SIG-M5 treated with dmso at 0.1 percent for 504 hours (cell line): ENCODE results near the gene RBM24.
"Not testable (repeated sequence)": the region's sequence is repeated elsewhere in the genome, so short reads cannot be mapped to it uniquely, and the experiment has no call there.

Experiments
- DNase-seq: peaks from one replicate; lab custom pipeline; 2025; ENCODE audit not compliant: unreplicated experiment; lab: John Stamatoyannopoulos, UW

The RBM24 gene

DNA sequence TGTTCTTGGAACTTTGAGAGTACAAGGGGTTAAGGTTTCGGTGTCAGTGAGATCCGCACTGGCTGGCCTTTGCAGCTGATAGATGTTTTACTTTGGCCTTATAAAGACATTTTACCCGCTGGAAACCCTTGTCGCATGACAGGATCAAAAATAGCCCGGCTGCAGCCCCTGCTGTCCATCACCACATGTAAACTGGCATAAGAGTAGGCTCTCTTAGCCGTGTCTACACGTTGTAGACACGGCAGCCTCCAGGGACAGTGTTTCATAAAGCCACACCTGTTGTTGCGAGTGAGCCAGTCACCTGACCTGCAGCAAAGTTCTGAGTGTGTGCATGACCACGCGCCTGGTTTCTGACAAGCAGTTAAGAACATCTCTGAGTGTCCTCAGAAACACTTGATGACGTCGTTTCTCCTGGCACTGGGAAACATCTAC is 8.5 kb downstream of the RBM24 start:
- DNase-seq: no peak

DNA sequence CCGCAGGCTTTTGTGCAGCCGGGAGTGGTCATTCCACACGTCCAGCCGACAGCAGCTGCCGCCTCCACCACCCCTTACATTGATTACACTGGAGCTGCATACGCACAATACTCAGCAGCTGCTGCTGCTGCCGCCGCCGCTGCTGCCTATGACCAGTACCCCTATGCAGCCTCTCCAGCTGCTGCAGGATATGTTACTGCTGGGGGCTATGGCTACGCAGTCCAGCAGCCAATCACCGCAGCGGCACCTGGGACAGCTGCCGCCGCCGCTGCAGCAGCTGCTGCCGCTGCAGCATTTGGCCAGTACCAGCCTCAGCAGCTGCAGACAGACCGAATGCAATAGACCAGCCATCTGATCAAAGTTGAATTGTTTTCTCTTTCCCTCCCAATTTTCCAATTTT is 10.6 kb downstream of the RBM24 start:
- no peak for DNase-seq

DNA sequence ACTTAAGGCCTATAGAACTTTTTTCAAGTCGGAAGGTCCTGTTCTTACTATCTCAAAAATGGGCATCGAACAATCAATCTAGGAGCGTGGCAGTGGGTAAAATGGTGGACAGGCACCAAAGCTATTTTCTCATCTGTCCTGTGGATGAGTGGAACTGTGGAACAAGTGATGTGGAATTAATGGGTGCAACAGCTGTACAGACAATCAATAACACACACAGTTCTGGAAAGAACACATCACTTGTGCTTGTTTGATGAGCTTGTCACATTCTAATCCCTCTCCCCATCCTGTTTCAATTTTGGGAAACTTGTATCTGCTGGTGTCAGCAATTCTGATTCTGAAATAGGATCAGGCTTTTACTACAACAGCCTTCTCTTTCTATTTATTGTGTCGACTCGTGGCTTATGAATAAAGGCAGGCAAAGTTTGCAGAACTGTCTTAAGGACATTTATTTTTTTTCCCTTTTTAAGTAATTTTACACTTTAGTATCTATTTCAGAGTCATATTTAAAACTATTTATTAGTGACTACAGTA is 11.5 kb downstream of the RBM24 start:
- no peak for DNase-seq

DNA sequence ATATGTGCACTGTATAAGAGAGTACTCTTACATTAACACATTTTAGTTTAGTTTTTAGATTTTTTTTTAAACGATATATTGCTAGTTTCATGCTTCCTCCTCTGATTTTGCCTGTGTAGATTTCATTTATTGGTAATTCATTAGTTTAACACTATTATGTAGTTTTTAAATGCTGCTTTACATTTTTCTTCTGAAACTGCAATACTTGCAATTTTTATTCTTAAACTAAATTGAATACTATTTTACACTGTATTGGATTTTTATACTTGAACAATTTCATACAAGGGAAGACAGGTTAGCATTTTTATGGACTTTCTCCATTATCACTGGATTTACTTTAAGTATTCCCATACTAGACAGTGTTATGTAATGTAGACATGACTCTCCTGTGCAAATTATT is 12.2 kb downstream of the RBM24 start:
- no peak for DNase-seq

DNA sequence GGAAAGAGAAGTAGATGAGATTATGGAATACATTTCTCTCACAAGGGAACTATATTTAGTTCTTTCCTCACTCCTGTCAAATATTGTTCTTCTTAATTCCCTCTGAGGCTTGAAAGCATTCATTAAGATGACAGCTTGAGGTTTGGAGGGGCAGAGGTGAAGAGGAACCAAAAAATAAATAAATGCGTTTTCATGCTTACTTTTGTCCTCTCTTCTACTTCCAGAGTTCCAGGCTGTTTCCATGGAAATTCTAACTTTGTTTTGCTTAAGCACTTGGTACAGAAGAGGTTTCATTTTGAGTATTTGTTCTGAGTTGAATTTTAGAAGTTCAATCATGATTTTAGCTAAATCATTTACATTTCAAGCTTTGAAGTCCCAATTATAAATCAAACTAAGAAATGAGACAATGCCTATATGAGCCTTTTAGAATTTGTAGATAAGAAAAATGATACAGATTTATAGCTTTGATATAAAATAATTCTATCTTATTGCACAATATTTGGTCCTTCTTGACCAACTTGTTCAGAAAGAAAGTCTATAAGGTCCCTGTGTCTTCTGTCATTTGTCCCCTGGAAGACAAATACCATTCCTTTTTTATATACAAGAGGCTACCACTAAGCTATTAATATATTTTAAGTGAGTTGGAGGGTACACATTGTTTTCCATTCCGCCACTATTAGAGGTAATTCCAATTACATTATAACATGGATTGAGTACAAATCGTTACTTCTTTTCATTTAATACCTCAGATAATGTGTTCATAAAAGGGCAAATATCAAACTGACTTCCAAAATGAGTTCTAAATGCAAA is 16.3 kb downstream of the RBM24 start:
- no peak for DNase-seq

DNA sequence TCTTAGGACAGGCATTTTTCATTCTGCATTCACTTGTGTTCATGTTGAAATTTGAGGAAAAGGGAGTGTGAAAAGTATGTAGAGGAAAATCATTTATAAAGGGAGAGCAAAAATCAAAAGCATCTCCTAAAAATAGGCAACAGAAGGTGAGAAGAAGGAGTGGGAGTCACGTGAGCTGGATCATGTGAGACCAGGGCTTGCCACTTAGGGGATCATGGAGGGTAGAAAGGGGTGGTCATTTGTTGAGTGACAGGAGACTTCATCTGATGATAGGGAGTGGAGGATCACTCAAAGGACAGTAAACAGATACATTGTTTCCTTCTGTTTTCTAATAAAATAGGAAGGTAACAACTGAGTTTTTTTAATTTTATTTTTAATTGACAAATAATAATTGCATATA is 17.1 kb downstream of the RBM24 start:
- DNase-seq: no peak

DNA sequence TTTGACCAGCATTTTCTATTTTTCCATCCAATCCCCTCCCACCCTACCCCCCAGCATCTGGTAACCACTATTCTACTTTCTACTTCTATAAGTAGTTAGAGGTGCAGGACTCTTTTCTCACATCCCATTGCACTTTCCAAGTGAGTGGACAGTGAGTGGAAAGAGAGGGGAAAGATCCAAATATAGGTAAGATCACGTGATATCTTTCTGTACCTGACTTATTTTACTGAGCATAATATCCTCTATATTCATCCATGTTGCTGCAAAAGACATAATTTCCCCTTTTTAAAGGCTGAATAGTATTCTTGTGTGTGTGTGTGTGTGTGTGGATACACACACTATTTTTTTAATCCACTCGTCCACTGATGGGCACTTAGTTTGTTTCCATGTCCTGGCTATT is 18.1 kb downstream of the RBM24 start:
- no peak for DNase-seq

DNA sequence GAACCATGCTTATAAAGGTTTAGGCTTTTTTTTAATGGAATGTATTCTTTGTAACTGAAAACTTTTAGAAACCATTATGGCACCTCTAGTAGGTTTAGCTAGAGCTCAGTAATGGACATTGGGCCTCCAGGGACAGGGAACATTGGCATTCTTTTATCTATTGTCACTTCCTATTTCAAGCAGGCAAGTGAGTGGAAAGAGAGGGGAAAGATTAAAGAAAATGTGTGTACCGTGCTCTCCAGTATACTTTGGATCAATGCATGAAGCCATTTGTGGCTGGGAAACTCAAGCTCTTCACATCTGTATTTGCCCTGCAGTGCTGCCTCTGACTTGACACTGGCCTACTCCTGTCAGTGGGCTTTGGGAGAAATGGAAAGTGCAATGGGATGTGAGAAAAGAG is 18.6 kb downstream of the RBM24 start:
- DNase-seq: no peak

DNA sequence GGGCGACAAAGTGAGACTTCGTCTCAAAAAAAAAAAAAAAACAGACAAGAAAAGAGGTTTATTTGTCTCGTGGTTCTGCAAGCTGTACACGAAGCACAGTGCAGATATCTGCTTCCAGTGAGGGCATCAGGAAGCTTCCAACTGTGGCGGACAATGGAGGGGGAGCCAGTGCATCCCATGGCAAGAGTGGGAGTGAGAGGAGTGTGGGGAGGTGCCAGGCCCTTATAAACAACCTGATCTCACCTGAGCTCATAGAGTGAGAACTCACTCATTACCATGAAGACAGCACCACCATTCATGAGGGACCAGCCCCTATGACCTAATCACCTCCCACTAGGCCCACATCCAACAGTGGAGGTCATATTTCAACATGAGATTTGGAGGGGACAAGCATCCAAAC is 19.5 kb downstream of the RBM24 start:
- DNase-seq: no peak

DNA sequence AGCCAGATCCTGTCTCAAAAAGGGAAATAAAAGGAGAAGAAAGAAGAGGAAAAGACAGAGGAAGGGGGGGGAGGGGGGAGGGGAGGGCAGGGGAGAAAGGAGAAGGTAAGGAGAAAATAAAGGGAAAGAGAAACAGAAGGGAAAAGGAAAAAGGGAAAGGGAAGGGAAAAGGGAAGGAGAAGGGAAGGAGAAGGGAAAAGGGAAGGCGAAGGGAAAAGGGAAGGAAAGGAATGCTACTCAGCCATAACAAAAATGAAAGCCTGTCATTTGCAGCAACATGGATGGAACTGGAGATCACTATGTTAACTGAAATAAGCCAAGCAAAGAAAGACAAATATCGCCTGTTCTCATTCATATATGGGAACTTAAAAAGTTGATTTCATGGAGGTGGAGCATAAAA is 22.3 kb downstream of the RBM24 start:
- DNase-seq: no peak

DNA sequence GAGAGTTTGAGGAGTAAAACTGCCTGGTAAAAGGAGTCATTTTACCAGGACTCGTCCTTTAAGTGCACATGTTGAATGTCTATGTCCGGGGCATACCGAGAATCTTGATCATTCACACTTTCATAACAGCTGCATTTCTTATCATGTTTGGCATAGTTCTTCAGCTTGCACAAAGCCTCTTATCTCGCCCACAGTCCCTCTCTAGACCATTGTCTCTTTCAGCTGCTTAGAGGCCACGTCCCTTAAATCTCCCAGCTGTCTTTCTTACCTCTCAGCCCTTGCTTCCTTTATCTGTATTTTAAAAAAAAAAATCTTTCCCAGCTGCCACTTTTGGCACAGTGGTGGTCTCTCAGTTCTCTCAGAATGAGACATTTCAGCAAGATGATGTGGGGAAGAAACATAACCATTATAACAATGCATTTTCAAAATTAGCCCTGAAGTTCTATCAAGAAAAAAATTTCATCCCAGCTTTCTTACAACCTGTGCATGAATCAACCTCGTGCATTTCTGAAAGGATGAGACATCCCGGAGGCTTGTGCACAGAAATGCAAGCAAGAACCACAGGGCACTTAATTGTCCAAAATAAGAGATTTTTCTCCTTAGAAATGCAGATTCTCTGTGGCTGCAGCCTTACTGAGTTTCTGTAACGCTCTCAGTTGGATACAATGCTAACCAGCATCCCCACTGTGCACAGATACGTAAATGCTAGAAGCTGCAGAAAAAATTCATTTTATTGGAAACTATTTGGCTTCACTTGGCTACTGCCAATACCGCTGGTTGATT is 24.2 kb downstream of the RBM24 start:
- no peak for DNase-seq

DNA sequence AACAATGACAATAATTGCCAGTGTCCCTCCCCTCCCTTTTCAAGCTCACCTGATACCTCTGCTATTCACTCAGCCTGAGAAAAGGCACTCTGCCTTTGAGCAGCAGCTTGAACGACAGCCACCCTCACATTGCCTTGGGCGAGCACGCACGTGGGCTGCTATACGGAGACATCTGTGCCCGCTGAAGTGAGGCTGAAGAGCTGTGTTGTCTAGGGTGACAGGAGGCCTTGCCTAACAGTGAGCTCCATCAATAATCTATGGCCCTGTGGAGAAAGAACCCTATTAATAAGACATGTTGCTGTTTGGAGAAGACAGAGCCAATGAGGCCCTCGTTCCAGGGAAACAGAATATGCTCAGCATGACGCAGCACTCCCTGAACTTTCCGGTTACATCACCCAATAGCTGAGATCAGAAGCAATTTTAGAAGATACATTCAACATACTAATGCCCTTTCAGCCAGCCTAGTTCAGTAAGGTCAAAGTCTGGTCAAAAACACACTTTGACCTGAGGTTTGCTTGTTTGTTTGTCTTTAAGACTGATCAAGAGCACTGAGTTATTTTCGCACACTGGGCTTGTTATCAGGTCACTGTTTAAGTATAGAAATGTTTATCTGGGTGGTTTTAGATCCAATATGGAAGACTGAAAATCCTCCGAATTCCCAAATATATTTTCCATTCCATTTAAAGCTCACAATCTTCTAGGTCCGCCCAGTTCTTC is 30.6 kb downstream of the RBM24 start:
- no peak for DNase-seq

DNA sequence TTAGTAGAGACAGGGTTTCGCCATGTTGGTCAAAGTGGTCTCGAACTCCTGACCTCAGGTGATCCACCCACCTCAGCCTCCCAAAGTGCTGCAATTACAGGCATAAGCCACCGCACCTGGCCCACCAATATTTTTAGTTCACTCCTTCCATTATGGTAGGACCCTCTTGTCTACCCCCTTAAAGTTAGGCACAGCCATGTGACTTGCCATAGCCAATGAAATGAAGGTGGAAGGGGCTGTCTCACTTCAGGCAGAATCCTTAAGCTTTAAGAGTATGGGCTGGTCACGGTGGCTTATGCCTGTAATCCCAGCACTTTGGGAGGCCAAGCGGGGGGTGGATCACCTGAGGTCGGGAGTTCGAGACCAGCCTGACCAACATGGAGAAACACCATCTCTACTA is 32.1 kb downstream of the RBM24 start:
- not testable (repeated sequence) for DNase-seq

DNA sequence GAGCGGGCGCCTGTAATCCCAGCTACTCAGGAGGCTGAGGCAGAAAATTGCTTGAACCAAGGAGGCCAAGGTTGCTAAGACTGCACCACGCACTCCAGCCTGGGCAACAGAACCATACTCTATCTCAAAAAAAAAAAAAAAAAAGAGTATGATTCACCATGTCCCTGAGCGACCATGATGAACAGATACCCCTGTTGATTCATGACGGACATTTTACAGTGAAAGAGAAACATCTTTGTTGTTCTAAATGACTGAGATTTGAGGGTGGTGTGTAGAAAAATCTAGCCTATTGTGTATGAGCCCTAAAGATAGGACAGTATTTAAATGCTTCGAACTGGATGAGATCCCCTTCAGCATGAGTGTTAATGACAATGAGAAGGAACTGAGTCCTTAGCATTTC is 32.8 kb downstream of the RBM24 start:
- no peak for DNase-seq

DNA sequence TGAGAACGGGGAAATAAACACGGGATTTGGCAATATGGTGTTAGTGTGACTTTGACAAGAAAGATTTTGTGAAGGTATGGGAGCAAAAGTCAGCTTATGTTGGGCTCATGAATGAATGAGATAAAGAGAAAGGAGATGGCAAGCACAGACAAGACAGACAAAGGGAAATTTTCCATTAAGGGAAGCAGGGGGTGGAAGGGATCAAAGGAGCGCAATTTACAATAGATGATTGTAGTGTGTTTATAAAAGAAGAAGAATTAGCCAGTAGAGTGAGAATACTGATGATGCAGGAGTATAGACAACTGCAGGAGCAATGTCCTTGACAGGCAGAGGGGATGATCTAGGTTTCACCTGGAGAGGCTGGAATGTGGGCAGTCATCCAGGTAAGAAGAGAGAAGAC is 34.1 kb downstream of the RBM24 start:
- DNase-seq: no peak

DNA sequence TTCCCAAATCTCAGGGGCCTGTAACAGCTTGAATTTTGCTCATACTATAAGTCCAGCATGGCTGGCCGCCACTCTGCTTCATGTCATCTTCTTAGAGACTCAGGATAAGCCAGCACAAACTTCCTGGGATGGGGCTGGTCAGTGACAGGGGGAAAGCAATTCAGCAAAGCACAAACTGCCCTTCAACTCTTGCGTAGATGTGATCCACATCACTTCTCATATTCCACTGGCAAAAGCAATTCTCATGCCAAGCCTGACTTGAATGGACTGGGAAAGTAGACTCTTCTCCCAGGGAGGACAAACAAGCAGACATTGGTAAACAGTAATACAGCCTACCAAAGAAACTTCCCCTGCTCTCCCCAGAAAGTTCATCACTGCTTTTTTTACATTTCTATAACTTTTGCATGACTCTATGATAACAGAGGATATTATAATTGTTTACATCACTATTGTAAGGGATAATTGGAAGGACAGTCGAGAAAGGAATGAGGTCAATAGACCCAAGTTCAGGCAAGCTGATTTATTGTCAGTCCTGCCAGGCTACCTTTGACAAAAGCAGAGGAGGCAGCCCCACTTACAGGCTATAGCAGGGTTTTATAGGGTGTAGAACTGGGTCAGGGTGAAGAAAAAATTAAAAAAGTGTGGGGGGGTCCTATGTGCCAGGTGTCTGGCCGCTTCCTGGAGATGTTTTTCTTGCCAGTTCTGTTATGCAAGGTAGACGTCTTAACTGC is 37.4 kb downstream of the RBM24 start:
- DNase-seq: no peak

DNA sequence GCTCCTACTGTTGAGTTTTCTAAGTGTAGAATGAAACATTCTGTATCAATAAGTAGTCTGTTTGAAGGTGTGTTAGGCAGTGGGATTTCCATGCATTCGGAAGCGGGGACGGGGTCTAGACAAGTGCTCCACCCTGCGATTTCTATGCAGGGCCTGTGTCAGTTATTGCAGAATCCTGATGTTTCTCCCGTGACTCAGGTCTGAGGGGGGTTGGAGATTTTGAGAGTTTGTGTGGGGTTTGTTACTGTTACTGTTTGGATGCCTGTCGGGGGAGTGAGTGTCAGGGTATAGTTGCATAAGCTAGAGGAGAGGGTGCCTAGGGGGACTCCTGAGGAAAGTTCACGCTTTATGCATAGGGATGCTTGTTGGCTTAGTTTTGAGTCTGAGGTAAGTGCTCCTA is 39.1 kb downstream of the RBM24 start:
- DNase-seq: not testable (repeated sequence)

DNA sequence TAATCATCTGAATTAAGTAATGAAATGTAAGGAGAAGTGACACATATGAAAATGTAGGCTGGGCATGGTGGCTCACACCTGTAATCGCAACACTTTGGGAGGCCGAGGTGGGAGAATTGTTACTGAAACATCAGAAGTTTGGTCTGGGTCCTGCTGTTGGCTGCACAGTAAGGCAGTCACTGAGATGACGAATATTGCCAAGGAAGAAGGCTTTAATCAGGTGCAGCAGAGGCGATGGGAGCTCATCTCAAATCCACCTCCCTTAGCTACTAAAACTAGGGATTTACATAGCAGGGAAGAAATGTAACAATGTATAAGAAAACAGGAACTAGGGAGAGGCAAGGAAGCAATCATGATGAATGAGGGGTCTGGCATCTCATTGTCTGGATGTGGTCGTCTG is 50.1 kb downstream of the RBM24 start:
- no peak for DNase-seq

DNA sequence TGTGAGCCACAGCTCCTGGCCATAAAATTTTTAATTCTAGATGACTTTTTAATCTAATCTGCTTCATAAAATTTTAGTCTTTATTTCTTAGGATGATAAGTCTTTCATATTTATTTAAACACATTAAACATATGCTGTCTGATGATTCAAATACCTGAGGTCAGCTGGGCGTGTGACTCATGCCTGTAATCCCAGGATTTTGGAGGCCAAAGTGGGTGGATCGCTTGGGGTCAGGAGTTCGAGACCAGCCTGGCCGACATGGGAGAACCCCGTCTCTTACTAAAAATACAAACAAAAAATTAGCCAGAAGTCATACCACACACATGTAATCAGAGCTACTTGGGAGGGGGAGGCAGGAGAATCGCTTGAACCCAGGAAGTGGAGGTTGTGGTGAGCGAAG is 53.1 kb downstream of the RBM24 start:
- DNase-seq: no peak

DNA sequence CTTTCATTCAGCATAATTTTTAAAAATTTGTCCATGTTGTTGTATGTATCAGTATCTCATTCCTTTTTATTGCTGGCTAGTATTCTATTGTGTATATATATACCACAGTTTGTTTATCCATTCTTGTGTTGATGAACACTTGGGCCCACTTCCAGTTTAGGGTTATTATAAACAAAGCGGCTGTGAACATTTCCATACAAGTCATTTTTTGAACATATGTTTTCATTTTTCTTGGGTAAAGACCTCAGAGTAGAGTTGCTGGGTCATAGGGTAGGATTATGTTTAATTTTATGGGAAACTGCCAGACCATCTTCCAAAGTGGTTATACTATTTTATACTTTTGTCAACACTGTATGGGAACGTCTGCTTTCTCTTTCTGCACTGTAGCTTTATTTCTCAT is 55.3 kb downstream of the RBM24 start:
- DNase-seq: no peak

DNA sequence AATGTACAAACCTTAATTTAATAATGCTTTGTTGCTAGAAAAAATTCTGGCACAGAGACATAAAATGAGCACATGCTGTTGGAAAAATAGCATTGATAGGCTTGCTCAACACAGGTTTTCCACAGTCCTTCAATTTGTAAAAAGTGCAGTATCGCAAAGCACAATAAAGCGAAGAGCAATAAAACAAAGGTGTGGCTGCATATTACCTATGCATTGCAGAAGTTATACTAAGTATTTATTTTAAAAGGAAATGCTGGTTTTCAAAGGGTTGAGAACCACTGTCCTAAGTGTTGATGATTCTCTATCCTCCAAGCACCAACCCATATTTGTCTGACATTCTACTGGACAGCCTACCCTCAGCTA is 58.1 kb downstream of the RBM24 start:
- no peak for DNase-seq
